ENCODE measurements around the gene MACROH2A2. TPM values are rescaled to one million over a fixed set of nuclear protein-coding genes. Genes with fewer than 3 reads are reported as not detected.
"Not testable (repeated sequence)": the region's sequence is repeated elsewhere in the genome, so short reads cannot be mapped to it uniquely, and the experiment has no call there.

MACROH2A2 gene
- total and polyA plus RNA-seq, 2 donors (not counting 1 experiment from before 2014, with no cell fraction given): not detected

DNA sequence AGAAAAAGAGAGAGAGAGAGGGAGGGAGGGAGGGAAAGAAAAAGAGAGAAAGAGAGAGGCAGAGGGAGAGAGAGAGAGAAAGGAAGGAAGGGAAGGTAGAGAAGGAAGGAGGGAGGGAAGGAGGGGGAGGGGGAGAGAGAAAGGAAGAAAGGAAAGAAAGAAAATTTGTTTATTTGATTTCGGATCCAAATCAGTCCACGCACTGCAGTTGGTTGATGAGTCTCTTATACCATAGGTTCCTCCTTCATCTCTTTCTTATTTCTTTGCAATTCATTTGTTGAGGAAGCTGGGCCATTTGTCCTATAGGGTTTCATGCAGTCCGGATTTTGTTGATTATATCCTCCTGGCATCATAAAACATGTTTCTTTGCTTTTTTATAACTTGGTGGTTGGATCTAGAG is 45.6 kb downstream of the MACROH2A2 start:
- no peaks in the 10 kb centered on the region for H3K4me1 Mint-ChIP-seq
- H3K27me3 ChIP-seq (replicated peaks in 1 of 4; ENCODE audit: control extremely low read depth in 1 of 4, control insufficient read depth in 3 of 4, insufficient read depth in 4 of 4, low read length in 3 of 4): no peaks in the 10 kb centered on the region
- ATAC-seq (ENCODE audit: low read depth) (no peak), DNase-seq (no peak)
- ChIA-PET CTCF (no interaction called here), POLR2A (no interaction called here)
- peaks cover 8% of the 10 kb centered on the region for H3K27me3 Mint-ChIP-seq
- no peak overlapping the region for H2AFZ ChIP-seq (ENCODE audit: insufficient read depth, low read depth, low read length, poor library complexity, severe bottlenecking)
- intact Hi-C loops (cut with micrococcal nuclease): no loop called here
- no peaks in the 10 kb centered on the region for H3K36me3 ChIP-seq (replicated peaks in 1 of 2; ENCODE audit: control extremely low read depth in 1 of 2, control insufficient read depth in 1 of 2, extremely low read depth in 1 of 2, insufficient read depth in 2 of 2, low read length in 1 of 2)
- no peak overlapping the region for H3K4me3 ChIP-seq (ENCODE audit: control extremely low read depth in 1 of 5, extremely low read depth in 1 of 5, insufficient read depth in 1 of 5, low read depth in 2 of 5, low read length in 4 of 5)
- no peak overlapping the region for H3K27ac ChIP-seq (ENCODE audit: low read length in 2 of 2)
- no peaks in the 10 kb centered on the region for H3K79me2 ChIP-seq (ENCODE audit: control insufficient read depth, insufficient read depth, low read length)
- no peak overlapping the region for H3K4me2 ChIP-seq (replicated peaks; ENCODE audit: low read depth, low read length, poor library complexity, severe bottlenecking)
- no CpG with 5 or more reads among the region's 3 CpGs for WGBS (ENCODE audit: insufficient coverage)
- no peak overlapping the region for H3K27ac Mint-ChIP-seq
- no peak for TF ChIP-seq CTCF (IDR thresholded peaks at IDR 0.05)
- no peak for TF ChIP-seq EZH2 (IDR thresholded peaks at IDR 0.05; ENCODE audit: borderline replicate concordance, insufficient read depth, low read depth, low read length, poor library complexity, severe bottlenecking)
- no peaks in the 10 kb centered on the region for H3K9me3 ChIP-seq (ENCODE audit: control extremely low read depth in 1 of 3, control insufficient read depth in 2 of 3, insufficient read depth in 1 of 3, low read length in 2 of 3)
- no peak overlapping the region for H3K4me3 Mint-ChIP-seq
- H3K9me3 Mint-ChIP-seq (ENCODE audit: insufficient read depth): no peaks in the 10 kb centered on the region
- no peak overlapping the region for H3K9ac ChIP-seq (ENCODE audit: low read length)
- H4K20me1 ChIP-seq (ENCODE audit: control insufficient read depth, insufficient read depth, low read length, poor library complexity, severe bottlenecking): no peaks in the 10 kb centered on the region
- H3K4me1 ChIP-seq (ENCODE audit: control insufficient read depth in 2 of 2, insufficient read depth in 2 of 2, low read length in 2 of 2): no peaks in the 10 kb centered on the region

- H3K27me3 Mint-ChIP-seq; ATAC-seq (ENCODE audit: low read depth); H3K79me2 ChIP-seq (ENCODE audit: control insufficient read depth, insufficient read depth, low read length); H3K27me3 ChIP-seq (replicated peaks in 1 of 4; ENCODE audit: control extremely low read depth in 1 of 4, control insufficient read depth in 3 of 4, insufficient read depth in 4 of 4, low read length in 3 of 4); H2AFZ ChIP-seq (ENCODE audit: insufficient read depth, low read depth, low read length, poor library complexity, severe bottlenecking); H3K4me2 ChIP-seq (replicated peaks; ENCODE audit: low read depth, low read length, poor library complexity, severe bottlenecking); CTCF ChIA-PET; intact Hi-C loops (cut with micrococcal nuclease); H3K27ac ChIP-seq (ENCODE audit: low read length in 2 of 2); H4K20me1 ChIP-seq (ENCODE audit: control insufficient read depth, insufficient read depth, low read length, poor library complexity, severe bottlenecking); H3K27ac Mint-ChIP-seq; H3K9ac ChIP-seq (ENCODE audit: low read length); POLR2A ChIA-PET; H3K9me3 ChIP-seq (ENCODE audit: control extremely low read depth in 1 of 3, control insufficient read depth in 2 of 3, insufficient read depth in 1 of 3, low read length in 2 of 3); H3K4me1 ChIP-seq (ENCODE audit: control insufficient read depth in 2 of 2, insufficient read depth in 2 of 2, low read length in 2 of 2); H3K9me3 Mint-ChIP-seq (ENCODE audit: insufficient read depth); H3K4me1 Mint-ChIP-seq; H3K4me3 ChIP-seq (ENCODE audit: control extremely low read depth in 1 of 5, extremely low read depth in 1 of 5, insufficient read depth in 1 of 5, low read depth in 2 of 5, low read length in 4 of 5); DNase-seq; H3K4me3 Mint-ChIP-seq; H3K36me3 ChIP-seq (replicated peaks in 1 of 2; ENCODE audit: control extremely low read depth in 1 of 2, control insufficient read depth in 1 of 2, extremely low read depth in 1 of 2, insufficient read depth in 2 of 2, low read length in 1 of 2): not testable (repeated sequence)
- WGBS (ENCODE audit: insufficient coverage): 85% methylated on average over 11 of the region's 11 CpGs
Observed at GRCh38 chr10:70101068-70101562, 48.5 kb downstream of the MACROH2A2 start.
